HCT116 (cell line): ENCODE results near the gene SMARCE1. TPM values are rescaled to one million over a fixed set of nuclear protein-coding genes. Genes with fewer than 3 reads are reported as not detected.

Source experiments
- ATAC-seq: fragments of 200-7000 bp; cut with Tn5 transposase; 2 replicates; pipeline ENCODE4 v1.9.1; 2020; ENCODE audit warnings: mild to moderate bottlenecking, moderate library complexity
- BruUV-seq: library from RNA; stranded (reverse); fragments of 400-500 nt; replicated peaks from 2 replicates; lab custom pipeline; 2021; lab: Mats Ljungman, UMichigan
- CTCF ChIA-PET: fragments of 300-600 bp; sonication (Branson Sonifier 250); formaldehyde crosslinking; loops from one replicate; lab custom pipeline; 2021; ENCODE audit warnings: antibody characterized with exemption; lab: Charles Lee
- POLR2A ChIA-PET: fragments of 300-600, 350-600 bp; sonication (Branson Sonifier 250); formaldehyde crosslinking; loops from one replicate; lab custom pipeline; 2021; ENCODE audit warnings: antibody characterized with exemption; lab: Charles Lee
- RAD21 ChIA-PET, 2 experiments: fragments of 300-600 bp; sonication (Branson Sonifier 250); formaldehyde crosslinking; loops; one replicate each; lab custom pipeline; 2023; ENCODE audit warnings: low total read pairs in 2 of 2; ENCODE audit not compliant: uncharacterized antibody in 2 of 2, unreplicated experiment in 2 of 2, low non-redundant PET in 1 of 2; lab: Charles Lee
- DNase-seq: peaks from one replicate; pipeline ENCODE4 v3.0.0-alpha.2; 2010; ENCODE audit warnings: low read depth, low spot score
- H2AFZ ChIP-seq: fragments of 200-600 bp; shearing (Covaris generic), sonication (generic); 2 replicates; pipeline ENCODE4 v1.6.1; 2017; ENCODE audit warnings: low read depth, mixed run types, mixed read lengths, antibody characterized with exemption, low read length; ENCODE audit not compliant: poor library complexity, severe bottlenecking
- H3K27ac ChIP-seq: 2 replicates; pipeline ENCODE4 v1.5.1; 2012; ENCODE audit warnings: low read depth, low read length
- H3K27me3 ChIP-seq: fragments of 200-600 bp; sonication (generic); 2 replicates; pipeline ENCODE4 v1.6.1; 2016; ENCODE audit warnings: mixed run types, low read length, mixed read lengths; ENCODE audit not compliant: insufficient read depth
- H3K36me3 ChIP-seq, 2 experiments: fragments of 200-500 bp in 1 of 2; fragments of 200-600 bp in 1 of 2; sonication (Bioruptor generic) in 1 of 2; sonication (generic) in 1 of 2; 2 replicates each; pipeline versions ENCODE4 v1.5.1 to v1.6.1; 2014 to 2016; ENCODE audit warnings: low read length in 2 of 2, inconsistent platforms in 1 of 2, mixed read lengths in 1 of 2, mixed run types in 1 of 2; ENCODE audit not compliant: insufficient read depth in 2 of 2, control insufficient read depth in 1 of 2
- H3K4me1 ChIP-seq, 2 experiments: fragments of 200-600 bp in 1 of 2; sonication (generic) in 1 of 2; 2 replicates each; pipeline versions ENCODE4 v1.5.1 to v1.6.1; 2012 to 2017; ENCODE audit warnings: low read length in 2 of 2, inconsistent platforms in 1 of 2, mild to moderate bottlenecking in 1 of 2, mixed read lengths in 1 of 2, mixed run types in 1 of 2, moderate library complexity in 1 of 2; ENCODE audit not compliant: insufficient read depth in 2 of 2, control insufficient read depth in 1 of 2
- H3K4me2 ChIP-seq: fragments of 200-600 bp; sonication (generic); 2 replicates; pipeline ENCODE4 v1.6.1; 2017; ENCODE audit warnings: mixed run types, low read length, mixed read lengths
- H3K4me3 ChIP-seq, 2 experiments: fragments of 200-600 bp in 1 of 2; sonication (generic) in 1 of 2; replicated peaks in 1 of 2; 2 replicates each; pipeline ENCODE4 v1.5.1; 2011 to 2016; ENCODE audit warnings: low read length in 2 of 2, control low read depth in 1 of 2, low read depth in 1 of 2, mild to moderate bottlenecking in 1 of 2, mixed read lengths in 1 of 2, mixed run types in 1 of 2
- H3K79me2 ChIP-seq: fragments of 200-600 bp; sonication (generic); 2 replicates; pipeline ENCODE4 v1.6.1; 2017; ENCODE audit warnings: mild to moderate bottlenecking, mixed run types, low read length, moderate library complexity, mixed read lengths; ENCODE audit not compliant: insufficient read depth
- H3K9ac ChIP-seq: fragments of 200-600 bp; sonication (generic); 2 replicates; pipeline ENCODE4 v1.6.1; 2016; ENCODE audit warnings: low read length, mixed read lengths
- H3K9me2 ChIP-seq: fragments of 200-600 bp; sonication (generic), shearing (Covaris generic); 2 replicates; pipeline ENCODE4 v1.6.1; 2017; ENCODE audit warnings: mixed run types, mild to moderate bottlenecking, moderate library complexity; ENCODE audit not compliant: insufficient read depth
- H3K9me3 ChIP-seq, 2 experiments: fragments of 200-500 bp in 1 of 2; fragments of 200-600 bp in 1 of 2; sonication (Bioruptor generic) in 1 of 2; sonication (generic) in 1 of 2; 2 replicates each; pipeline ENCODE4 v1.6.1; 2014 to 2017; ENCODE audit warnings: low read length in 2 of 2, mixed read lengths in 2 of 2, inconsistent platforms in 1 of 2, low read depth in 1 of 2, mild to moderate bottlenecking in 1 of 2, mixed run types in 1 of 2, moderate library complexity in 1 of 2; ENCODE audit not compliant: control insufficient read depth in 1 of 2, insufficient read depth in 1 of 2
- H4K20me1 ChIP-seq: fragments of 200-600 bp; sonication (generic), shearing (Covaris generic); 2 replicates; pipeline ENCODE4 v1.6.1; 2017; ENCODE audit warnings: mixed run types, mild to moderate bottlenecking, moderate library complexity; ENCODE audit not compliant: insufficient read depth
- ATF3 ChIP-seq: IDR thresholded peaks from 2 replicates; pipeline ENCODE4 v1.6.1; 2012
- CBX3 ChIP-seq: IDR thresholded peaks from 2 replicates; pipeline ENCODE4 v1.6.1; 2012; ENCODE audit warnings: low read depth
- CTCF ChIP-seq, 3 experiments: fragments of 200-600 bp in 1 of 3; sonication (generic) in 1 of 3; IDR thresholded peaks in 2 of 3; conservative IDR thresholded peaks in 1 of 3; 2 replicates each; pipeline ENCODE4 v1.5.1; 2012 to 2017; ENCODE audit warnings: low read depth in 2 of 3, low read length in 2 of 3, antibody characterized with exemption in 1 of 3, borderline replicate concordance in 1 of 3, control low read depth in 1 of 3, mild to moderate bottlenecking in 1 of 3, mixed read lengths in 1 of 3, mixed run types in 1 of 3, moderate library complexity in 1 of 3; ENCODE audit not compliant: insufficient read depth in 1 of 3
- EGR1 ChIP-seq: IDR thresholded peaks from 2 replicates; pipeline ENCODE4 v1.6.1; 2012; ENCODE audit warnings: low read depth
- ELF1 ChIP-seq: IDR thresholded peaks from 2 replicates; pipeline ENCODE4 v1.6.1; 2012; ENCODE audit warnings: low read depth, borderline replicate concordance
- EZH2phosphoT487 ChIP-seq: fragments of 200-600 bp; IDR thresholded peaks from 2 replicates; pipeline ENCODE4 v1.6.1; 2018; ENCODE audit warnings: antibody characterized with exemption, borderline replicate concordance
- FOSL1 ChIP-seq: IDR thresholded peaks from 2 replicates; pipeline ENCODE4 v1.6.1; 2012; ENCODE audit warnings: low read depth
- JUND ChIP-seq: IDR thresholded peaks from 2 replicates; pipeline ENCODE4 v1.6.1; 2012
- MAX ChIP-seq: IDR thresholded peaks from 2 replicates; pipeline ENCODE4 v1.6.1; 2012
- POLR2A ChIP-seq: IDR thresholded peaks from 2 replicates; pipeline ENCODE4 v1.7.0; 2011; ENCODE audit warnings: borderline replicate concordance; ENCODE audit not compliant: insufficient read depth, insufficient read length; ENCODE audit errors: extremely low read depth
- POLR2AphosphoS5 ChIP-seq: IDR thresholded peaks from 2 replicates; pipeline ENCODE4 v1.6.1; 2011; ENCODE audit warnings: mild to moderate bottlenecking, low read depth, low read length, moderate library complexity
- RAD21 ChIP-seq: IDR thresholded peaks from 2 replicates; pipeline ENCODE4 v1.6.1; 2012; ENCODE audit warnings: low read depth, mild to moderate bottlenecking
- REST ChIP-seq: IDR thresholded peaks from 2 replicates; pipeline ENCODE4 v1.6.1; 2012; ENCODE audit warnings: low read depth
- SP1 ChIP-seq: IDR thresholded peaks from 2 replicates; pipeline ENCODE4 v1.6.1; 2012; ENCODE audit warnings: low read depth
- SRF ChIP-seq: IDR thresholded peaks from 2 replicates; pipeline ENCODE4 v1.6.1; 2012; ENCODE audit warnings: low read depth
- TCF7L2 ChIP-seq: IDR thresholded peaks from 2 replicates; pipeline ENCODE4 v1.7.0; 2011; ENCODE audit warnings: borderline replicate concordance, inconsistent platforms; ENCODE audit not compliant: insufficient read depth, insufficient read length; ENCODE audit errors: extremely low read depth
- YY1 ChIP-seq: IDR thresholded peaks from 2 replicates; pipeline ENCODE4 v1.6.1; 2011; ENCODE audit warnings: low read length, low read depth, moderate library complexity, mild to moderate bottlenecking; ENCODE audit not compliant: insufficient replicate concordance; ENCODE audit errors: extremely low read depth
- ZBTB33 ChIP-seq: IDR thresholded peaks from 2 replicates; pipeline ENCODE4 v1.6.1; 2011; ENCODE audit warnings: mild to moderate bottlenecking, low read length, moderate library complexity; ENCODE audit not compliant: insufficient replicate concordance; ENCODE audit errors: extremely low read depth
- ZFX ChIP-seq: fragments of 450-650 bp; IDR thresholded peaks from 2 replicates; pipeline ENCODE4 v1.6.1; 2017
- ZNF274 ChIP-seq: fragments of 200-500 bp; sonication (Bioruptor generic); IDR thresholded peaks from 2 replicates; pipeline ENCODE4 v1.6.1; 2014; ENCODE audit warnings: mild to moderate bottlenecking, low read depth, low read length, inconsistent platforms
- intact Hi-C: fragments of 100-400 bp; cut with micrococcal nuclease; formaldehyde crosslinking; loops from 2 replicates; pipeline ENCODE4 v1.10.0; 2022
- total RNA-seq: library from RNA; stranded (reverse); gene quantifications from one replicate; pipeline ENCODE4 v1.2.1, GENCODE V29; 2021; ENCODE audit not compliant: unreplicated experiment

Gene SMARCE1
- total RNA-seq, 1 experiment from 2014 or later: 136 TPM

- CTCF ChIA-PET: no interaction called here
Measured at GRCh38 chr17:40658396-40658795, 10.8 kb upstream of the SMARCE1 start.

More at GRCh38 chr17:40658396-40658795, 10.8 kb upstream of the SMARCE1 start:
- TF ChIP-seq RAD21: no peak
- TF ChIP-seq TCF7L2: no peak
- no peak for TF ChIP-seq ZBTB33
- no peak for TF ChIP-seq FOSL1
- no peak for TF ChIP-seq MAX
- no peak for TF ChIP-seq EGR1
- no peak for TF ChIP-seq ZFX
- no peak for TF ChIP-seq POLR2AphosphoS5
- TF ChIP-seq SRF: no peak
- TF ChIP-seq ELF1: no peak
- TF ChIP-seq ATF3: no peak
- no peak for TF ChIP-seq JUND
- no peak for TF ChIP-seq CTCF (IDR thresholded peaks at IDR 0.05 in 2 of 3, conservative IDR thresholded peaks at IDR 0.05 in 1 of 3; ENCODE audit: borderline replicate concordance in 1 of 3, insufficient read depth in 1 of 3, low read depth in 2 of 3, low read length in 2 of 3)
- TF ChIP-seq REST: no peak
- no peak for TF ChIP-seq EZH2phosphoT487
- TF ChIP-seq ZNF274: no peak
- no peak for TF ChIP-seq YY1
- TF ChIP-seq SP1: no peak
- TF ChIP-seq POLR2A: no peak
- TF ChIP-seq CBX3: no peak
- Histone ChIP-seq H3K27ac (no peak overlapping the region), H3K79me2 (no peaks in the 10 kb centered on the region), H3K9me3 (no peaks in the 10 kb centered on the region), H3K4me1 (no peaks in the 10 kb centered on the region), H3K9ac (no peak overlapping the region), H3K9me2 (no peaks in the 10 kb centered on the region), H4K20me1 (no peaks in the 10 kb centered on the region), H3K27me3 (no peaks in the 10 kb centered on the region), H3K36me3 (no peaks in the 10 kb centered on the region), H2AFZ (no peak overlapping the region), H3K4me3 (no peak overlapping the region), H3K4me2 (no peak overlapping the region)
- intact Hi-C loops: no loop called here
- BruUV-seq: no TSS peak
- no peak for ATAC-seq
- ChIA-PET POLR2A (no interaction called here), RAD21 (no interaction called here)
- no peak for DNase-seq
